IPS-NIHi11 (cell line): Measurements from ENCODE around the gene FBLIM1.

Experiments
- DNase-seq: peaks from one replicate; pipeline ENCODE4 v3.0.0; 2012; ENCODE audit warnings: mixed read lengths, low spot score

The FBLIM1 gene

GRCh38 chr1:15748690-15749398, 9.8 kb upstream of the FBLIM1 start:
- DNase-seq = no peak

GRCh38 chr1:15749399-15750291, 8.9 kb upstream of the FBLIM1 start:
- DNase-seq = no peak

- DNase-seq = no peak
Measured at GRCh38 chr1:15750924-15751323, 7.7 kb upstream of the FBLIM1 start.

GRCh38 chr1:15751717-15752116, 6.9 kb upstream of the FBLIM1 start:
- no peak for DNase-seq

DNA sequence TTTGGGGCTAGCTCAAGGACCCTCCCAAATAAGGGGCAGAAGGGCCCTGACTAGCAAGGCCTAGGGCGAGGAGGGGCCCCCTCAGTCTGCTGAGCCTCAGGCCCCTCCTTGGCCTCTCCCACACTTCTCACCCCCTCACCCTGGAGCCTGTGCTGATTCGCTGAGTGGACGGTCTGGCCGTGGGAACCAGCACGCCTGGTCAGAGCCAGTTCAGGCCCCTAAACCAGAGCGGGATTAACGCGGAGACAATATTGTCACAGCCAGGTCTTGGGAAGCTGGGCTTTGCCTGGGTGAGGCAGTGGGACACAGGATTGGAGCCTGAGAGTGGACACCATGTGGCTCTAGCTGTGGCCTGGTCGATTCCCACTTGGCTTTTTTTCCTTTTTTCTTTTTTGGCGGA, 4.8 kb upstream of the FBLIM1 start:
- DNase-seq = no peak

DNA sequence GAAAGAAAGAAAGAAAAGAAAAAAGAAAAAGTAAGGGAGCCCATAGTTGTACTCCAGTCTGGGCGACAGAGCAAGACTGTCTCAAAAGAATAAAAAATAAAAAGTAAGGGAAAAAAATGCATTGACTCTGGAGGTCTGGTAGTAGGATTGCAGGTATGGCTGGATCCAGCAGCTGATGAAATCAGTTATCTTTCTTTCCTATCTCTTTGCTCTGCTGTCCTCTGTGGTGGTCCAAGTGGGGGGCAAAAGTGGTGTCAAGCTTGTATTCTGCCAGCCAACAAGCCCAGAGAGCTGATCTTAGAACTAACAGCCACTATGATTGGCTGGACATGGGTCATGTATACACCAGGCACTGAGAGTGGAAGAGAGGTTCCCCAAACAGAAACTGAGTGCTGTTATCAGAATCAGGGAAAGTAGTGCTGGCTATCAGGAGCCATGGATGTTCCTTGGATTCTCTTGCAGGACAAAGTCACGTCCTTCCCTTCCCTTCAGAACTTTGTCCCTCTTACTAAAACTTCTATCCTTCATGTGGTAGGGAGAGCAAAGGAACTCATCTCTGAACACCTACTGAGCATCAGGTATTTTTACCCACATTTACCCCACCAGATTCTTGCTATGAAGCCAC, 3.5 kb upstream of the FBLIM1 start:
- DNase-seq = no peak

DNA sequence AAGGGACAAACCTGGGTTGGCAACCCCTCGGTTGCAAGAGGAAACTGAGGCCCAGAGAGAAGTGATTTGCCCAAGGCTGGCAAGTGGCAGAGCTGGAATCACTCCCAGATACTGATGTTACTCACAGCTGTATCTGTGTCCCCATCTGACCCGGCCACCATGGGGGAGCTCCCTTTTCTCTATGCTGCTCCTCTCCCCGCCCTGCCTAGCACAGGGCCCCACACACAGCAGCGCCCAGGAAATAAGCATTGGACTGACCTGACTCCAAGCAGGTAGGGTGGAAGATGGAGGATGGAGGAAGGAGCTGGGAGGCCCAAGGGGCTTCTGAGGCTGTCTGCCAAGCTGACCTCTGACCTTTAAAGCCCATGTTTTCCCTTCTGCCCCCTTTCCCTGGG, 3.0 kb upstream of the FBLIM1 start:
- no peak for DNase-seq

GRCh38 chr1:15756143-15757015, 2.2 kb upstream of the FBLIM1 start:
- DNase-seq = peak; percentile 19

GRCh38 chr1:15757016-15757543, 1.5 kb upstream of the FBLIM1 start:
- peak; percentile 8 for DNase-seq

- peak; percentile 55 for DNase-seq
Measured at GRCh38 chr1:15757575-15758342, 836 bp upstream of the FBLIM1 start.

- DNase-seq = peak; percentile 62
Measured at GRCh38 chr1:15758953-15759661, 512 bp downstream of the FBLIM1 start.

DNA sequence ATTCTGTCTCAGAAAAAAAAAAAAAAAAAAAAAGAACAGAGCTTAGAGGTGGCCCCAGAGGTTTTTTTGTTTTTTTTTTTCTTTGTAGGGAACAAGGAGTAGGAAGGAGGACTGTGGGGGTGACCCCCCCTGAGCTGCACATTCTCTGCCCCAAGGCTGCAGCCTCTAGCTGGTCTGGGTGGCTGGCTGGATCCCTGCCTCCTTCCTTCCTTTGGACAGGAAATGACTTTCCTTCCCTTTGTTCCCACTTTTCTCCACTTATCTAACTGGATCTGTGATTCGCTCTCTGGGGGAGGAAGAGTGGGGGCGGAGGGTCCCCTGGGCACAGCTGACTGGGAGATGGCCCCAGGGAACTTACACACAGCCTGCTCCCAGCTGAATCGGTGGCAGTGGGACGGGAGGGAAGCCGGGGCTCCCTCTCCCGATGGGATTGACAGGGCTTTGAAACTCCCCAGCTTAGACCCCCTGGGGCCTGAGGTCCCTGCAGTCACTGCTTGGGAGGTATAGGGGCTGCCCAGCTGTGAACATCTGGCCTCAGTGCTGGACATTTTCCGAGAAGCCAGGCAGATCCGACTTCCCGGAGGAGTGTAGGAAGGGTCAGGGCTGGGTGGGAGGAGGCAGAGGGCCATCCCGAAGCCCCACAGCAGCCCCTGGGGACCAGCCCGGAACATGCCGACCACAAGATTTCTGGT, 2.1 kb downstream of the FBLIM1 start:
- peak; percentile 65 for DNase-seq

- DNase-seq = no peak
Measured at GRCh38 chr1:15761366-15762128, 3.0 kb downstream of the FBLIM1 start.

DNA sequence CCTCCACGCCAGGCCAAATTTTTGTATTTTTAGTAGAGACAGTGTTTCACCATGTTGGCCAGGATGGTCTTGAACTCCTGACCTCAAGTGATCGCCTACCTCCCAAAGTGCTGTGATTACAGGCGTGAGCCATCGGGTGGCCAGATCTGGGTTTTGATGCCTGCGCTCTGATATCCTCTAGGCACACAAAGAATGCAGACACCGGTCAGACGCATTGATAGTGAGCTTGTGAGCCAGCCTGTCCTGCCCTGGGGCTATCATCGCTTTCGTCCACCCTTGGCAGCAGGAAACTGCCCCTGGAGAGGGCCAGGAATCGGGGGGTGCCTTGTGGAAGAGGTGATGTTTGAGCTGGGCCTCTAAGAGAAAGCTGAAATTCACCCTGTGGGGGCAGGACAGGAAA, 4.0 kb downstream of the FBLIM1 start:
- no peak for DNase-seq

DNA sequence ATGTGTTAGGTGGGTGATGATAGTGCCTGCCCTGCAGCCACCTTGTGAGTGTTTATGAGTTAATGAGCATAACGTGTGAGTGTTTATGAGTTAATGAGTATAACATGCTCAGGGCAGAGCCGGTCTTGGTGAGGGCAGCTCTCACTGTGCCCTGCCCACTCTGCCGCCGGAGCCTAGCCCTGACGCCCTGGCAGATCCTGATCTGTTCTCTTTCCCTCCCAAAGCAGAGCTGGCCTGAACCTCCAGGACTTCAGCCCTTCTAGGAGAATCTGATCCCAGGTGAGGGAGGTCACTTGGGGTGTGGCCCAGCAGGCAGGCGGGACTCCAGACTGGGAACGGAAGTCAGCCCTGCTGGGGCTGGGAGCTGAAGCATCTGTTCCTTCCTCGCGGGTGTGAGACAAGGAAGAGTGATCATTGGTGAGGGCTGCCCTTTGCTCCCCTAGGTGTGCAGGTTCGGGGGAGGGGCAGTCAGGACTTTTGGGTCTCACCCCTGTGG, 5.7 kb downstream of the FBLIM1 start:
- peak; percentile 62 for DNase-seq

- DNase-seq = no peak
Measured at GRCh38 chr1:15764890-15765289, 6.3 kb downstream of the FBLIM1 start.

GRCh38 chr1:15765495-15766194, 7.0 kb downstream of the FBLIM1 start:
- DNase-seq = no peak

GRCh38 chr1:15767941-15768340, 9.3 kb downstream of the FBLIM1 start:
- no peak for DNase-seq
